Fibroblast of upper back skin (primary cell): ENCODE measurements around the gene GTF2A1L.
"Not testable (repeated sequence)": the region's sequence is repeated elsewhere in the genome, so short reads cannot be mapped to it uniquely, and the experiment has no call there.

Experiments
- DNase-seq: peaks from one replicate; pipeline ENCODE4 v3.0.0-alpha.2; 2013

Gene GTF2A1L

GRCh38 chr2:48613211-48613610, 4.4 kb upstream of the GTF2A1L start:
- no peak for DNase-seq

- DNase-seq: not testable (repeated sequence)
Measured at GRCh38 chr2:48614581-48614980, 3.1 kb upstream of the GTF2A1L start.

GRCh38 chr2:48619526-48619925, 1.9 kb downstream of the GTF2A1L start:
- DNase-seq: no peak

- no peak for DNase-seq
Measured at GRCh38 chr2:48620604-48621003, 2.9 kb downstream of the GTF2A1L start.

GRCh38 chr2:48622691-48623090, 5.0 kb downstream of the GTF2A1L start:
- peak; percentile 4 for DNase-seq

- no peak for DNase-seq
Measured at GRCh38 chr2:48624696-48625095, 7.0 kb downstream of the GTF2A1L start.

- DNase-seq: no peak
Measured at GRCh38 chr2:48626047-48626446, 8.4 kb downstream of the GTF2A1L start.

- DNase-seq: no peak
Measured at GRCh38 chr2:48633143-48633542, 15.5 kb downstream of the GTF2A1L start.

- no peak for DNase-seq
Measured at GRCh38 chr2:48635786-48636185, 18.1 kb downstream of the GTF2A1L start.

GRCh38 chr2:48638261-48638660, 20.6 kb downstream of the GTF2A1L start:
- no peak for DNase-seq

GRCh38 chr2:48651158-48651790, 33.6 kb downstream of the GTF2A1L start:
- peak; percentile 91 for DNase-seq

- no peak for DNase-seq
Measured at GRCh38 chr2:48668992-48669391, 51.3 kb downstream of the GTF2A1L start.

GRCh38 chr2:48673581-48673980, 55.9 kb downstream of the GTF2A1L start:
- DNase-seq: no peak

- no peak for DNase-seq
Measured at GRCh38 chr2:48674933-48675332, 57.3 kb downstream of the GTF2A1L start.

- no peak for DNase-seq
Measured at GRCh38 chr2:48677450-48677849, 59.8 kb downstream of the GTF2A1L start.

- no peak for DNase-seq
Measured at GRCh38 chr2:48685126-48685525, 67.5 kb downstream of the GTF2A1L start.

- no peak for DNase-seq
Measured at GRCh38 chr2:48691935-48692691, 74.5 kb downstream of the GTF2A1L start.

GRCh38 chr2:48693066-48693465, 75.4 kb downstream of the GTF2A1L start:
- DNase-seq: no peak

GRCh38 chr2:48693645-48694044, 76.0 kb downstream of the GTF2A1L start:
- DNase-seq: peak; percentile 25

GRCh38 chr2:48694149-48694548, 76.5 kb downstream of the GTF2A1L start:
- DNase-seq: peak; percentile 62

GRCh38 chr2:48695991-48696390, 78.3 kb downstream of the GTF2A1L start:
- no peak for DNase-seq

- no peak for DNase-seq
Measured at GRCh38 chr2:48696881-48697280, 79.2 kb downstream of the GTF2A1L start.

GRCh38 chr2:48699348-48699930, 81.8 kb downstream of the GTF2A1L start:
- peak; percentile 56 for DNase-seq

GRCh38 chr2:48703621-48704020, 86.0 kb downstream of the GTF2A1L start:
- DNase-seq: not testable (repeated sequence)
